Erythroblast (primary cell): ENCODE measurements around the gene CDH13.

Source experiments
- GATA1 ChIP-seq: IDR thresholded peaks from 2 replicates; pipeline ENCODE4 v1.6.1; 2011; ENCODE audit warnings: low read depth, mild to moderate bottlenecking, control low read depth, low read length, moderate library complexity
- POLR2A ChIP-seq: IDR thresholded peaks from 2 replicates; pipeline ENCODE4 v1.6.1; 2011; ENCODE audit warnings: mild to moderate bottlenecking, low read length

GRCh38 chr16:82643936-82644630 lies 17.3 kb downstream of the CDH13 start:
- TF ChIP-seq POLR2A (no peak), GATA1 (no peak)
